Activated CD8-positive, alpha-beta memory T cell treated with anti-CD3 and anti-CD28 coated beads for 24 hours (primary cell): Measurements from ENCODE around the gene HMGCS2.
"Not testable (repeated sequence)": the region's sequence is repeated elsewhere in the genome, so short reads cannot be mapped to it uniquely, and the experiment has no call there.

Experiments
- DNase-seq: peaks from one replicate; pipeline ENCODE4 v3.0.0-alpha.2; 2020

HMGCS2 gene

DNA sequence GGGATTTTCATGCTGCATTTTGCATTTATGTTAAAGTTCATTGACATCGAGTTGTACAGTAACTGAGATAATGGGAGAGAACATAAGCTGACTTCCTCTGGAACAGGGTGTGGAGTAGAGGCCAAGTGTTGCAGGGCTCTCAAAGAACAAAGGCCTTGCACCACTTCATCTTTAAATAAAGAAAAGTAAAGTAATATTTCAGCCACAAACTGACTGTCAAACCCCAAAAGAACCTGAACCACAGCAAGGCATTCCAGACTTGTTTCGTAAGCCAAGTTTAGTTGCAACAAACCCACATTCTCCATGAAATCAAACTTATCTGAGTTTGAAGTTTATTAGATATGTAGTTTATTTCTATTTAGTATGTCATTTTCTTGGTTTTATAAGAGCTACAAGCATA lies 19.1 kb upstream of the HMGCS2 start:
- DNase-seq = no peak

- DNase-seq = not testable (repeated sequence)
Measured at GRCh38 chr1:119786473-119787050, 17.9 kb upstream of the HMGCS2 start.

DNA sequence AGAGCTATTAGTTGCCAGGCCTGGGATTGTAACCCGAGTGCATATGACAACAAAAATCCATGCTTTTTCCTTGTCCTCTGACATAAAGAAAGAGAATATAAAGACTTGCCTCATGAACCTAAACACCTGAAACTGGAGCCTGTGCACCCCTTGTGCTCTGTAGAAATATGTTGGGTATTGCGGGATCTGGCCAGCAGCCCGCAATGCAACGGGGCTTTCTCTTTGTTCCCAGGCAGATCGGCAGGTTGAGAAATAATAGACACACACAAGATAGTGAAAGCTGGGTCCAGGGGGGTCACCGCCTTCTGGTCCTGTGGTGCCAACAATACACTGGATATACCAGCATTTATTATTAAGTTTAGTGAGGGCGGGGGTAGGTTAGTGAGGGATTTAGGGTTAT lies 17.3 kb upstream of the HMGCS2 start:
- not testable (repeated sequence) for DNase-seq

GRCh38 chr1:119784191-119784781 lies 15.6 kb upstream of the HMGCS2 start:
- DNase-seq = no peak

GRCh38 chr1:119783354-119784185 lies 14.9 kb upstream of the HMGCS2 start:
- DNase-seq = no peak

DNA sequence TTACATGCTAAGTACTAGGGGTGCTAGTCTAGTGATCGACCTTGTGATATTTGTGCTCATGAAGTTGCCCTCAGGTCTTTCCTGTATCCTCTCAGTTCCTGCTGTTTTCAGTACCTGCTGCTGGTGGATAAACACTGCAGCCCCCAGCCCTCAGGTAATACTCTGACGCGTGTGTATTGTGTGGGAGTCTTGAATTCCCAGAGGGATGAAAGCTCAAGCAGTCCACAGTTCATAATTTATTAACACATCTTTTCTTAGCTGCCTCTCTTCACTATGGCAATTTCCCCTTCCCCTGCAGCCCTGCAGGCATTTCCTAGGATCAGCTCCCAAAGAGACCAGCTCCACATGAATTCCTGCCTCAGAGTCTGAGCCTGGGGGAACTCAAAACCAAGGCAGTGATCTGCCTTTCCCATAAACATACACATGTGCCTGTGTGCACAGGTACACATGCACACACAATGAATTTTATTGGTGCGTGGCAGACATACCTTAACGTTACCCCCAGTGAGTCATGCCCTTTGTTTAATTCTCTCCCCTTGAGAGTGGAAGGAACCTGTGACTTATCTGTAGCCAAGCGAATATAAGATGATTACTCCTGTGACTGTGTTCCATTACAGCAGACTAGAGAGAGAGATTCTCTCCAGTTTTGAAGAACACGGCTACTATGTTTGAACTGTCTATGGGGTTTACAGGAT lies 14.1 kb upstream of the HMGCS2 start:
- DNase-seq = no peak

GRCh38 chr1:119781434-119782210 lies 12.9 kb upstream of the HMGCS2 start:
- no peak for DNase-seq

DNA sequence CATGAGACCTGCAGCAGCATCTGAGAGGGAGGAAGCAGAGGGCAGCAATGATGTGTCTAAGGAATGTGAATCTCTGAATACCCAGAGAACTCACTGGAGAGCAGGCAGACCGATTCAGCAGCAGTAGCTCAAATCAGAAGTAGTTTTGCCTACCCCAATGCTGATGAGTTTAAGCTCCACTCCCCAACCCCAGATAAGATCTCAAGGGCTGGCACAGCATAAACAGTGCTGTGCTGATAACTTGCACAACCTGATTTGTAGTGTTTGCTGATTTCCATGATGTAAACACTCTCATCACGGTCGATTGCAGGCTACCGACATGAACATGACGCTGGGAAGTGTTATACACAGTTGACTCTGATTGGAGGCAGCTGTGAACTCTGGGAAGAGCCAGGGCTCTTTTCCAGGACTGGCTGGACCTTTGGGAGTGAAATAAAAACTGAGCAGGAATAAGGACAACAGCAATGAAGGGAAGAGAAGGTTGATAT lies 11.2 kb upstream of the HMGCS2 start:
- no peak for DNase-seq

- no peak for DNase-seq
Measured at GRCh38 chr1:119778886-119779560, 10.3 kb upstream of the HMGCS2 start.

DNA sequence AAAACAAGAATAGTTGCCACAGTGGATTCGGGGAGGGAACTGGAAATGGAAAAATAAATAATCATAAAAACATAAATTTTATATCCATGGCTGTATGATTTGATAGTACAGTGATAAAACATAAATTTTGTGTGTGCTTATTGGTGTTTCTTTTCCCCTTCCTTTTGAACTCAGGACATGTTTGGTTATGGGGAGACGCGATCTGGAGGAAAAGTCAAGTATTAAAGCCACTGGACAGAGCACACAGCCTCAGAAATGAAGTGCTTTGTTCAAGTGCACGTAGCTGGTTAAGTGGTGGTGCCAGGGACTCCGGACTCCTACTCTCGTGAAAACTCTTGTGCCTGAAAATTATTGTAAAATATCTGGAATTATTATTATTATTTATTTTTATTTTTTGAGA lies 9.7 kb upstream of the HMGCS2 start:
- no peak for DNase-seq

DNA sequence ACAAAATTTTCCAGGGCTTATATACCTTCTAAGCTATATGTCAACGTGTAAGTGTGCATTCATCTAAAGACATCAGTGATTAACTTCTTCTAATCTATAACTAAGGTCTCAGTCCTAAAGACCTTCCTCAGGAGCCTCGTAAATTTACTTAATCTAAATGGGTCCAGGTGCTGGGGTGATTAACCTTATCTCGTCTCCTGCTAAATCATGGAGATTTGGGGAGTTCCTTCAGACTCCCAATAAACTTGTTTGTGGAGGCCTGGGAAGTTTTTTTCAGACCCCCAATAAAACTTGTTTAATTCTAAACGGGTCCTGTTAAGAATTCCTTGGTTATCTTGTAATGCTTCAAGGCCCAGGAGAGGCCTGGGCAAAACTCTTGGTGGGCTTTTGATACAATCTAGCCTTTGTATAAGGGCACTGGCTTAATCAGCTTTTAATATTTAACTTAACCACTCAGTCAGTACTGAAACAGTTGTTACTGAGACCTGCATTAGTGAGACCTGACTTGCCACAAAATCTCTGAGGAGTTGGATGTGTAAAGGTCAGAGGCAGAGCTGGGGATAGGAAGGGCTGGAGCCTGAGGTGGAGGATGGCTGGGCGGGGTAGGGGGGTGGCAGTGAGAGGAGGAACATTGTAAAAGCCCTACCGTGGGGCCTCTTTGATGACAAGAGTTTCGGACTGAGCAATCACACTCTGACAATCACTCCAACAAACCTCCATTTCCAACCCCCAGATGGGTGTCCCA lies 6.2 kb upstream of the HMGCS2 start:
- DNase-seq = no peak

- DNase-seq = no peak
Measured at GRCh38 chr1:119773711-119774241, 5.1 kb upstream of the HMGCS2 start.

- no peak for DNase-seq
Measured at GRCh38 chr1:119772298-119772697, 3.6 kb upstream of the HMGCS2 start.

DNA sequence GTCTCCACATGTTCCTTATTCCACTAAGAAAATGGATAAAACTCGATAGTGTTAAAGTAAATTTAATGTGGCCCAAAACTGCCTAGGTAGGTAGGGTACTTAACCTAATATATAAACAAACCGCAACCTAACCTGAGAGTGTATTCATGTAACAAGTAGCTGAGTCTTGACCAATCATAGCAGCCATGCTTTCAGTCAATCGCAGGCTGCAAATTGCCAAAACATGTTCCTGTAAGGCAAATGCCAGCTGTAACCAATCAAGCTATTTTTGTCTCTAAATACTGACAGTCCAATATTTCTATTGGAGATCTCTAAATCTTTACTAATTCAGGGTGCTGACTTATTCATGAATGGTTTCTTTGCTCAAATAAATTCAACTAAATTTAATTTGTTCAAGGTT lies 3.1 kb upstream of the HMGCS2 start:
- no peak for DNase-seq

GRCh38 chr1:119771016-119771415 lies 2.3 kb upstream of the HMGCS2 start:
- DNase-seq = no peak

DNA sequence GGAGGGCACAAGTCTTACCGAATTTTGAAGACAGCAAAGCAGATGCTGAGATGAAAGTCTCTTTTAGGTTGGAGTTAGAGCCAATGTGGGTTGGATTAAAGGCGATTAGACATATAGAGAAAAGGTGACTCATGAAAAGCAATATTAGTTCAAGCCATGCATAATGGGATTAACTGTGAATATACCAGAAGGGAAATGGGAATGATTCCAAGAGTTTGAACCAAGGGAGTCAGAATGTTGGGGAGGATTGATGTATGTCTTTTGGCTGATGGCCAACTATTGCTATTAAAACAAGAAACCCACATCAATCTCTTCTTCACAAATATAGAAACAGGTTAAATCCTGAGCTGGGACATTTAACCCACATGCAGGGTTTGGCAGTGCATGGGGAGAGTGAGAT lies 1.2 kb downstream of the HMGCS2 start:
- no peak for DNase-seq

DNA sequence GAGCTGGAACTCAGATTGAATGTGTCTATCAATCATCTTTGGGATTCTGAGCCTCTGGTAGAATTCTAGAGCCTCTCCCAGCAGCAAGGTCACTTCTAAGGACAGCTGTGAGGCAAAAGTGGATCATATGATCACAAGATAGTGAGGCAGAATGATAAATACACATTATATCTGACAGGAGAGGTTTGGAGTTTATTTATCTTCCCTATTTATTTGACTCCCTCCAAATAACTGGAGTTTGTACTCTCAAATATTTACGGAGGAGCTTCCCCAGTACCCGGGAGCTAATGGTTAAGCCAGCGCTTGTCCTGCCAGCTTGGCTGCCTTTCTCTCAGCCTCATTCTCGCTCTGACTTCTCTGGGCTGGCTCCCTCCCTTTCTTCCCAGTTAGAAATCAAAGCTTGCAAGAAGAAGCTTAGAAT lies 2.3 kb downstream of the HMGCS2 start:
- DNase-seq = no peak

- no peak for DNase-seq
Measured at GRCh38 chr1:119764220-119764619, 4.5 kb downstream of the HMGCS2 start.

DNA sequence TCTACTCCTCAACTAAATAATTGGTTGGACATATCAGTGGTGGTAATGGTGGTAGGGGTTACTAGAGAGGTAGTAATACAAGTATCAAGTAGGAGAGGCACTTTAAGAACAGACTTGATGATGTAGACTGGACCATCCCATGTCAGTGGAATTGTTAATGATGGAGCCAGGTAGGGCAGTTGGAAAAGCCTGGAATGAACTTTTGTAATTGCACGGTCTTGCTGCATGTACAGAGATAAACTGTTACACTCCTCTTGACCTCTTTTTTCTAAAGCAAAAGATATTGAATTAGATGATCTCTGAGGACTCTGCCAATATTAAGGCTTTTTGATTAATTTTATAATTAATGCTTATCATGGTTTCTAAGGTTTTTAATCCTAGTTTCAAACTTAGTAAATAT lies 5.8 kb downstream of the HMGCS2 start:
- no peak for DNase-seq

- no peak for DNase-seq
Measured at GRCh38 chr1:119762409-119762808, 6.3 kb downstream of the HMGCS2 start.

DNA sequence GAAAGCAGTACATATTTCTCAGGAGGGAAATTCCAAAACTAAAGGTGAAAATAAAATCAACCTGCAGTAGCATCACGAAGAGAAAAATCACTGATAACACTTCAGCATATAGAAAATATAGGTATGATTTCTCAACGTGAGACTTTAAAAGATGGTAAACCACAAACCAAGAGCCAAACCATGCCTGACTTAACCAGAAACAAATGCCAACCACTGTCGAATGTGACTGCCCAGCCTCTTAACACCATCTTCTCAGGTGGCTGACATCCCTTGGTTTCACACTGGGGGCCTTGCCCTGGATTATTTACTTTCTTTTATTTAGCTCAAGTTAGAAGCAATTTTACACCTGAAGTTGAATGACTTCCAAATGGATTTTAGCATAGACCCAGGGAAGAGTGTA lies 10.1 kb downstream of the HMGCS2 start:
- DNase-seq = no peak
